Heart left ventricle (tissue), 13 donors: ENCODE data around the gene CAPN11.

Experiments used
- POLR2A ChIP-seq, 2 donors: fragments of 450-650 bp; IDR thresholded peaks; one replicate each; pipeline ENCODE4 v1.6.1; 2017; ENCODE audit warnings: antibody characterized with exemption in 2 of 2, mild to moderate bottlenecking in 2 of 2, moderate library complexity in 2 of 2
- TF ChIP-seq, protein P1 (sequence below), 12 donors: fragments of 200-600 bp; sonication (generic) in 4 of 12; IDR thresholded peaks; one replicate each; pipeline versions ENCODE4 v1.5.0 to v1.8.0; 2018 to 2022; ENCODE audit warnings: antibody characterized with exemption in 12 of 12, mild to moderate bottlenecking in 5 of 12
- donor health status: ischemic (EF 13 %, LVEDD 7.1; RV severe dilation, severe dysfunction).
- donor health status: DM: no; HTN: yes; CAD: no.
- donor health status: DM: no; HTN: no; CAD: no.
- donor health status: ischemic (EF 25% LVEDD 6.9; RV normal size, moderate dysfunction).
- donor health status: ischemic (EF 25% LVEDD 5.7; RV mildly dilated, moderate dysfunction).
- donor health status: ischemic (EF 35%, LVEDD 5.7; RV mildly dilated, moderate dysfunction).
- donor health status: nonischemic (EF 11% LVEDD 7.7; RV severe dilation, severe dysfunction).
- donor health status: DM: yes; HTN: yes; CAD: no.
- donor health status: PGD.
- donor health status: ischemic (EF 29% LVEDD 5.4; RV normal size, mild dysfunction).
- donor health status: nonischemic (EF 23%, LVEDD 6.1; RV moderate dilation, normal function).

DNA sequence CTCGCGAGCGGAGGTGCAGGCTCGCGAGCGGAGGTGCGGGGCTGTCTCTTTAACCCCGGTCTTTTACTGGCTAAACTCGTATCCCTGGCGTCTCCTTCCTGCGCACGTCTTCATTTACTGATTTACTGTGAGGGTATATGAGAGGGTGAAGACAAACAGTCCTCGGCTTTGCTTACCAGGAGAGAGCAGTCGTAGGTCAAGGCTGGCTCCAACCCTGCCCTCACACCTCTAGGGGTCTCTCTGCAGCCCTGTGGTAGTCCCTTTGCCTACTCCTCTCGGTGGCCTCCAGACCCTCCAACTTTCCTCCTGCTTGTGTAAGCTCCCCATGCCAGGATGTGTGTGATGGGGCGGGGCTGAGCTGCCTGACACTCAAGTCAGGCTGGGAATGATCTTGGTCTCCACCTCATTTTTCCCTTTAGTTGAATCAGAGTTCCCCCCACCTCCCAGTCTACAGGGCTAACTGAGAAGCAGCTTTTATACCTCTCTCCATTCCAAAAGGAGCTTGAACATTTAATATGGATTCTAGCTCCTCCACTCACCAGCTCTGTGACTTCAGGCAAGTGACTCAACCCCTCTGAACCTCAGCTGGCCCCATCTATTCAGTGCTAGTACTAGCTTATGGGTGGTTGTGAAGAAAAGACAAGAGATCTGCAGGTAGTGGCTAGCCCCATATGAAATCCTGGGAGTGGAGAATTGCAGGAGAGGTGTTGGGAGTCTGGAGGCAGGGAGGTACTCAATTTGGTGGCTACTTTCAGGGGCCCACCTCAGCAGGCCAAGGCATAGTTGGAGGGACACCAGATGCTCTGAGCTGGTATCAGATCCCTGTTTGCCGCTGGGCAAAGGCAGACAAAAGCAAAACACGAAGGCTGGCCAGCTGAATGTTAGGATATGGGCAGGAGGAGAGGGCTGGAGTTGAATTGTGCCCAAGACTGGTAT lies 65.7 kb downstream of the CAPN11 start:
- no peak for TF ChIP-seq POLR2A (IDR thresholded peaks at IDR 0.05)
- TF ChIP-seq, protein P1, sequence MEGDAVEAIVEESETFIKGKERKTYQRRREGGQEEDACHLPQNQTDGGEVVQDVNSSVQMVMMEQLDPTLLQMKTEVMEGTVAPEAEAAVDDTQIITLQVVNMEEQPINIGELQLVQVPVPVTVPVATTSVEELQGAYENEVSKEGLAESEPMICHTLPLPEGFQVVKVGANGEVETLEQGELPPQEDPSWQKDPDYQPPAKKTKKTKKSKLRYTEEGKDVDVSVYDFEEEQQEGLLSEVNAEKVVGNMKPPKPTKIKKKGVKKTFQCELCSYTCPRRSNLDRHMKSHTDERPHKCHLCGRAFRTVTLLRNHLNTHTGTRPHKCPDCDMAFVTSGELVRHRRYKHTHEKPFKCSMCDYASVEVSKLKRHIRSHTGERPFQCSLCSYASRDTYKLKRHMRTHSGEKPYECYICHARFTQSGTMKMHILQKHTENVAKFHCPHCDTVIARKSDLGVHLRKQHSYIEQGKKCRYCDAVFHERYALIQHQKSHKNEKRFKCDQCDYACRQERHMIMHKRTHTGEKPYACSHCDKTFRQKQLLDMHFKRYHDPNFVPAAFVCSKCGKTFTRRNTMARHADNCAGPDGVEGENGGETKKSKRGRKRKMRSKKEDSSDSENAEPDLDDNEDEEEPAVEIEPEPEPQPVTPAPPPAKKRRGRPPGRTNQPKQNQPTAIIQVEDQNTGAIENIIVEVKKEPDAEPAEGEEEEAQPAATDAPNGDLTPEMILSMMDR (IDR thresholded peaks at IDR 0.05), result peak in 1 of 12 donors; percentile 10
